Cardiac fibroblast (primary cell): ENCODE data around the gene SGIP1.
A peak's percentile ranks its signal among the peaks of the same experiment; 100 is the strongest.

Experiments
- DNase-seq, 2 donors: peaks; one replicate each; pipeline versions ENCODE4 v3.0.0 to v3.0.0-alpha.2; 2010; ENCODE audit warnings: low read depth in 2 of 2
- H3K4me3 ChIP-seq, 2 donors: replicated peaks in 1 of 2; 1 replicate in 1 of 2; 2 replicates in 1 of 2; pipeline ENCODE4 v1.5.1; 2011; ENCODE audit warnings: low read depth in 2 of 2, low read length in 2 of 2, mild to moderate bottlenecking in 2 of 2, moderate library complexity in 1 of 2
- CTCF ChIP-seq: IDR thresholded peaks from one replicate; pipeline ENCODE4 v1.5.1; 2011; ENCODE audit warnings: low read depth, mild to moderate bottlenecking, low read length, inconsistent platforms

SGIP1 gene

GRCh38 chr1:66695116-66695515 is 161.2 kb downstream of the SGIP1 start:
- DNase-seq, result no peak
- no peak for TF ChIP-seq CTCF
- no peak overlapping the region for H3K4me3 ChIP-seq

GRCh38 chr1:66696771-66697170 is 162.8 kb downstream of the SGIP1 start:
- DNase-seq, result no peak
- H3K4me3 ChIP-seq, result no peak overlapping the region
- no peak for TF ChIP-seq CTCF

DNA sequence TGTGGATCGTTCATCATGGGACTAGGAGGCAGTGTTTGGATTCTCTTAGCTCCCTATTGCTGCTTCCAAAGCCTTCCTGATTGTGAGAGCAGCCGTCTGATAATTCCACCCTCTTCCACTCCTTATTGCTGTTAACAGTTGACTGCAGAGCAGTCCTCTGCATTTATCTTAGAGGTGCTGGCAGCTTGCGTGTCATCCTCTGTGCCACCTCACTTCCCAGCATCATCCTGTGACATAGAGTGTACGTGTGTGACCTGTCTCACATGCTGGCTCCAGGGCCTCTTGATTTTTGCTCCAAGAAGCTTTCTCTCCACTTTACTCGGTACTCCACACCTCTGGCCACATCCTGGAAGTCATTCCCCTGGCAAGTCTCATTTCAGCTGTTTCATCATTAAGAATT is 165.3 kb downstream of the SGIP1 start:
- DNase-seq, result peak in 1 of 2 donors; percentile 9
- TF ChIP-seq CTCF, result no peak
- no peak overlapping the region for H3K4me3 ChIP-seq

DNA sequence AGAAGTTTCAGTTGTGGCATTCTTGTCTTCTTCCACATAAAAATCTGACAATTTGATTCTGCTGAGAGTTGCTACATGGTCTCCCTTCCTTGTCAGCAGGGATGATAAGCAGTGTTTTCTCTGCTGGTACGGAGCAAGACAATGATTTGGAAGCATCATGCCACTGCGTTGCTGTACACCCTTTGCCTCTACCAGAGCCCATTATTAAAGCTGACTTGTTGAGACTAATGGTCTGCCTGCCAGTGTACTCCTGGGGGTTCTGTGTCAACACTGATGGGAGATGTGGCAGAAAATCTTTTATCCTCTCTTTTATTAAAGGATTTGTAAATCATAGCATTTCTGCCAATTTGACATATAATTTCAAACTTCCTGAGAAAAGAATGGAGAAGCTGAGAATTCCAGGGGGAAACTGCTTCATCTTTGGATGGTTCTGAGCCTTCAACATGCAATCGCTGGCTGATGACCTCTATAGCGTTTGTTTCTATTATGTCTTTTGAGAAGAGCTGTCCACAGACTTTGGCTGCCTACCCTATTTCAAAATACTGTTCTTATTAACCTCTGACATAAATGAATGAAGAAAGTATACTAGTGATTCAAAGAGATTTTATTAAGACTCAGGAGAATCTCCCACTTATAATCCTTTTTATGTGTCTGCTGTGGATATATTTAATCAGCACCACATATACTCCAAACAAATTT is 170.4 kb downstream of the SGIP1 start:
- no peak for TF ChIP-seq CTCF
- peak in 1 of 2 donors; percentile 23 for DNase-seq
- H3K4me3 ChIP-seq, result no peak overlapping the region

GRCh38 chr1:66705110-66705509 is 171.2 kb downstream of the SGIP1 start:
- DNase-seq, result peak in 1 of 2 donors; percentile 80
- no peak for TF ChIP-seq CTCF
- H3K4me3 ChIP-seq, result no peak overlapping the region

GRCh38 chr1:66711420-66711819 is 177.5 kb downstream of the SGIP1 start:
- TF ChIP-seq CTCF, result peak; percentile 34
- DNase-seq, result peak; percentile 35 to 43
- H3K4me3 ChIP-seq, result no peak overlapping the region

- no peak overlapping the region for H3K4me3 ChIP-seq
- no peak for DNase-seq
- TF ChIP-seq CTCF, result no peak
These were observed 178.9 kb downstream of the SGIP1 start for GRCh38 chr1:66712839-66713238.
